HepG2 (cell line): ENCODE results near the gene SNRPD3. TPM values are rescaled to one million over a fixed set of nuclear protein-coding genes. Genes with fewer than 3 reads are reported as not detected.

Experiments
- ARNT2 ChIP-seq: sonication (generic); formaldehyde crosslinking; IDR thresholded peaks from 2 replicates; pipeline ENCODE4 v1.8.0; 2022; ENCODE audit warnings: mild to moderate bottlenecking, low read depth, missing genetic modification reagents, moderate library complexity
- HBP1 ChIP-seq: IDR thresholded peaks from 2 replicates; pipeline ENCODE4 v1.6.1; 2016; ENCODE audit warnings: low read depth, control low read depth
- NAIF1 ChIP-seq: sonication (generic); formaldehyde crosslinking; IDR thresholded peaks from 2 replicates; pipeline ENCODE4 v1.5.0; 2020; ENCODE audit warnings: mild to moderate bottlenecking, missing genetic modification reagents, borderline replicate concordance
- RERE ChIP-seq: IDR thresholded peaks from 2 replicates; pipeline ENCODE4 v1.6.1; 2016; ENCODE audit warnings: low read depth, missing genetic modification reagents, missing compliant biosample characterization
- SMAD1 ChIP-seq: sonication (generic); formaldehyde crosslinking; IDR thresholded peaks from 2 replicates; pipeline ENCODE4 v1.4.0; 2020; ENCODE audit warnings: missing genetic modification reagents, low read depth, mild to moderate bottlenecking, borderline replicate concordance
- ZBTB49 ChIP-seq: sonication (generic); formaldehyde crosslinking; IDR thresholded peaks from 2 replicates; pipeline ENCODE4 v1.4.0; 2020; ENCODE audit warnings: missing genetic modification reagents, borderline replicate concordance
- ZNF180 ChIP-seq: sonication (generic); formaldehyde crosslinking; IDR thresholded peaks from 2 replicates; pipeline ENCODE4 v1.4.0; 2020; ENCODE audit warnings: low read depth, missing genetic modification reagents, borderline replicate concordance
- ZNF615 ChIP-seq: sonication (generic); formaldehyde crosslinking; IDR thresholded peaks from 2 replicates; pipeline ENCODE4 v1.5.0; 2020; ENCODE audit warnings: mild to moderate bottlenecking, missing genetic modification reagents, borderline replicate concordance
- ZNF672 ChIP-seq: sonication (generic); formaldehyde crosslinking; IDR thresholded peaks from 2 replicates; pipeline ENCODE4 v1.8.1; 2022; ENCODE audit warnings: missing genetic modification reagents
- ZNF709 ChIP-seq: sonication (generic); formaldehyde crosslinking; IDR thresholded peaks from 2 replicates; pipeline ENCODE4 v1.5.0; 2020; ENCODE audit warnings: mild to moderate bottlenecking, missing genetic modification reagents
- ZNF766 ChIP-seq: sonication (generic); formaldehyde crosslinking; IDR thresholded peaks from 2 replicates; pipeline ENCODE4 v1.5.0; 2020; ENCODE audit warnings: missing genetic modification reagents, borderline replicate concordance
- polyA plus RNA-seq, 8 experiments: library from polyadenylated mRNA; depleted of rRNA in 3 of 8; stranded (reverse) in 7 of 8; unstranded in 1 of 8; fragments of >200 nt; fragmentation: Illumina TruSeq in 4 of 8; extraction: Trizol in 4 of 8; gene quantifications; 2 replicates each; pipeline versions ENCODE4 v1.2.1 to v1.2.3, GENCODE V29; 2011 to 2016; ENCODE audit warnings: low read depth in 4 of 8, missing spikeins in 1 of 8, mixed read lengths in 1 of 8; ENCODE audit not compliant: insufficient read depth in 1 of 8
- total RNA-seq, 5 experiments: library from RNA; depleted of rRNA; stranded (reverse); fragments of >200 nt; fragmentation: Illumina TruSeq; extraction: Trizol; gene quantifications; 2 replicates each; pipeline ENCODE4 v1.2.3, GENCODE V29; 2016; ENCODE audit warnings: low read depth in 1 of 5
- TF ChIP-seq, protein P1 (sequence below): sonication (generic); formaldehyde crosslinking; IDR thresholded peaks from 2 replicates; pipeline ENCODE4 v1.4.0; 2020; ENCODE audit warnings: missing genetic modification reagents, low read depth, mild to moderate bottlenecking, borderline replicate concordance
- TF ChIP-seq, protein P2 (sequence below): sonication (generic); formaldehyde crosslinking; IDR thresholded peaks from 2 replicates; pipeline ENCODE4 v1.5.1; 2020; ENCODE audit warnings: mild to moderate bottlenecking, missing genetic modification reagents, moderate library complexity
- TF ChIP-seq, protein P3 (sequence below): sonication (generic); formaldehyde crosslinking; conservative IDR thresholded peaks from 2 replicates; pipeline ENCODE4 v1.4.0; 2020; ENCODE audit warnings: missing genetic modification reagents

The SNRPD3 gene
- total and polyA plus RNA-seq, 2 of the 13 experiments (the other 11 are each of a cell fraction or from before 2014, with no cell fraction given): 110 to 209 TPM

DNA sequence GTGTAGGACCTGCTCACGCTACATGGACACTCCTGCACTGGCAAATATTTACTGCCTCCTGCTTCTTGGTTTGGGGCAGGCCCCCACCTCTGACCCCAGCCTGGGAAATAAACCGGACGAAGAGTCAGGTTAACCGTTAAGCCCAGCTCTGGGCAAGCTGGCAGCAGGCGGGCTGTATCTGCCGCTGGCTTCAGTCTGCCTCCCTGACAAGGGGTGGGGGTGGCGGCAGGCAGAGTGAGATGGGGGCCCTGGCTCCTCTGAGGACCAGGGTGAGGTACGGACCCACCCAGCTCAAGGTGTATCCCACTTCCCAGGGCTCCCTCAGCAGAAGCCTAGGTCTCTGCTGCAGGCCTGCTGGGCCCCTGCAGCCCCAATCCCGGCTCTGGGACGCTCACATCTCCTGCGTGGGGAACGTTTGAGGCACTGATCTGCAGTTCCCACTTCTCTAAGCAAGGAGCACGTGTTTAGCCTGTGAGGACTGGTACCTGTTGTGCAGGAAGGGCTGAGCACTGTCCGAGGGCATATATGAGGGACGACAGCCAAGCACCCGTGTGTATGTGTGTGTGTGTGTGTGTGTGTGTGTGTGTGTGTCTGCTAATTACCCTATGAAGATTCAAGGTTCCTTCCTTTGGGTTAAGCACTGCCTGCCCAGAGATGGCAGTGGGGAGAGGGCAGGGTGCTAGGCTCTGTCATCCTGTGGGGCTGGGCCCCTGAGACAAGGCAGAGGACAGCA lies 38.2 kb downstream of the SNRPD3 start (continued):
- TF ChIP-seq RERE (no peak), HBP1 (CRISPR knock-in tag) (no peak; the same call in 1 of the 2 replicates), ZNF180 (CRISPR knock-in tag) (no peak), NAIF1 (CRISPR knock-in tag) (no peak), SMAD1 (no peak), ZBTB49 (CRISPR knock-in tag) (no peak), ZNF709 (CRISPR knock-in tag) (no peak), ZNF672 (CRISPR knock-in tag) (no peak), ARNT2 (CRISPR knock-in tag) (no peak), ZNF615 (CRISPR knock-in tag) (no peak), ZNF766 (CRISPR knock-in tag) (0 out of 2 replicates have a peak, but pooled peaks have one; percentile 39)
- TF ChIP-seq, protein P1, sequence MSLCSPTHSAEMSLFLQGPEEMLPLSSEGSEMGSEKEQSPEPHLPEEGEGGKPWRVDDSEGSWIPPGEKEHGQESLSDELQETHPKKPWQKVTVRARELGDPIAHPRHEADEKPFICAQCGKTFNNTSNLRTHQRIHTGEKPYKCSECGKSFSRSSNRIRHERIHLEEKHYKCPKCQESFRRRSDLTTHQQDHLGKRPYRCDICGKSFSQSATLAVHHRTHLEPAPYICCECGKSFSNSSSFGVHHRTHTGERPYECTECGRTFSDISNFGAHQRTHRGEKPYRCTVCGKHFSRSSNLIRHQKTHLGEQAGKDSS (CRISPR knock-in tag): 0 out of 2 replicates have a peak, but pooled peaks have one; percentile 52
- TF ChIP-seq, protein P2, sequence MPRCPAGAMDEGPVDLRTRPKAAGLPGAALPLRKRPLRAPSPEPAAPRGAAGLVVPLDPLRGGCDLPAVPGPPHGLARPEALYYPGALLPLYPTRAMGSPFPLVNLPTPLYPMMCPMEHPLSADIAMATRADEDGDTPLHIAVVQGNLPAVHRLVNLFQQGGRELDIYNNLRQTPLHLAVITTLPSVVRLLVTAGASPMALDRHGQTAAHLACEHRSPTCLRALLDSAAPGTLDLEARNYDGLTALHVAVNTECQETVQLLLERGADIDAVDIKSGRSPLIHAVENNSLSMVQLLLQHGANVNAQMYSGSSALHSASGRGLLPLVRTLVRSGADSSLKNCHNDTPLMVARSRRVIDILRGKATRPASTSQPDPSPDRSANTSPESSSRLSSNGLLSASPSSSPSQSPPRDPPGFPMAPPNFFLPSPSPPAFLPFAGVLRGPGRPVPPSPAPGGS (CRISPR knock-in tag): no peak
- TF ChIP-seq, protein P3, sequence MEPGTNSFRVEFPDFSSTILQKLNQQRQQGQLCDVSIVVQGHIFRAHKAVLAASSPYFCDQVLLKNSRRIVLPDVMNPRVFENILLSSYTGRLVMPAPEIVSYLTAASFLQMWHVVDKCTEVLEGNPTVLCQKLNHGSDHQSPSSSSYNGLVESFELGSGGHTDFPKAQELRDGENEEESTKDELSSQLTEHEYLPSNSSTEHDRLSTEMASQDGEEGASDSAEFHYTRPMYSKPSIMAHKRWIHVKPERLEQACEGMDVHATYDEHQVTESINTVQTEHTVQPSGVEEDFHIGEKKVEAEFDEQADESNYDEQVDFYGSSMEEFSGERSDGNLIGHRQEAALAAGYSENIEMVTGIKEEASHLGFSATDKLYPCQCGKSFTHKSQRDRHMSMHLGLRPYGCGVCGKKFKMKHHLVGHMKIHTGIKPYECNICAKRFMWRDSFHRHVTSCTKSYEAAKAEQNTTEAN (CRISPR knock-in tag): peak; percentile 71; the same call in 1 of the 2 replicates
